ENCODE results near the gene NENF. TPM values are rescaled to one million over a fixed set of nuclear protein-coding genes. Genes with fewer than 3 reads are reported as not detected.
A peak's percentile ranks its signal among the peaks of the same experiment; 100 is the strongest.

The NENF gene
- total and polyA plus RNA-seq, 10 of the 15 experiments (the other 5 are each of a cell fraction or from before 2014, with no cell fraction given), result 5.1 to 83.4 (median 42.7) TPM

- peak; percentile 23 for FAIRE-seq
- no peak overlapping the region for H3K4me2 ChIP-seq (ENCODE audit: control insufficient read depth, insufficient read depth)
- no TSS peak for BruUV-seq (replicated peaks)
Measured at GRCh38 chr1:212482006-212482636, 49.4 kb downstream of the NENF start.

More at GRCh38 chr1:212482006-212482636, 49.4 kb downstream of the NENF start:
- Histone ChIP-seq H3K9ac (ENCODE audit: control insufficient read depth, insufficient read depth, low read length) (no peak overlapping the region), H3K36me3 (ENCODE audit: control insufficient read depth in 2 of 2, insufficient read depth in 2 of 2, low read length in 1 of 2) (no peaks in the 10 kb centered on the region), H3K4me3 (no peak overlapping the region), H3K4me1 (ENCODE audit: control insufficient read depth, insufficient read depth, low read length) (0 out of 2 replicates have a peak, but pooled peaks cover 3% of the 10 kb centered on the region), H4K20me1 (ENCODE audit: control insufficient read depth, insufficient read depth) (no peaks in the 10 kb centered on the region), H3K27ac (ENCODE audit: control insufficient read depth, insufficient read depth) (no peak overlapping the region), H3K27me3 (replicated peaks in 1 of 2; ENCODE audit: control insufficient read depth in 2 of 2, insufficient read depth in 2 of 2, low read length in 1 of 2) (no peaks in the 10 kb centered on the region), H2AFZ (ENCODE audit: control insufficient read depth, low read depth, low read length) (no peak overlapping the region), H3K9me3 (replicated peaks; ENCODE audit: control insufficient read depth, insufficient read depth, low read length) (no peaks in the 10 kb centered on the region), H3K79me2 (ENCODE audit: control insufficient read depth, insufficient read depth, low read length) (no peaks in the 10 kb centered on the region)
- ChIA-PET POLR2A (interaction anchor here (0.6 to 0.9 kb wide), 3 partner anchors 8 to 1428 kb away, joined by 3 to 6 read pairs (median 4); no protein-coding TSS in a partner anchor), SMC1A (ENCODE audit: uncharacterized antibody, unreplicated experiment) (interaction anchor here (1.1 to 5.8 kb wide), 4 partner anchors 8 to 183 kb away, joined by 4 to 42 read pairs (median 6); no protein-coding TSS in a partner anchor), RAD21 (ENCODE audit: unreplicated experiment) (interaction anchor here (1.1 to 5.8 kb wide), 3 partner anchors 26 to 271 kb away, joined by 3 to 39 read pairs (median 4); no protein-coding TSS in a partner anchor), CTCF (interaction anchor here (0.7 to 6.3 kb wide), 9 partner anchors 24 to 196 kb away, joined by 3 to 82 read pairs (median 4); no protein-coding TSS in a partner anchor)
- DNase-seq (ENCODE audit: low read depth, low spot score) (no peak), ATAC-seq (no peak)
- WGBS (ENCODE audit: insufficient coverage, insufficient replicate concordance, low lambda C conversion rate, missing lambda C conversion rate), result 34% methylated on average over 3 of the region's 3 CpGs
- in situ Hi-C loops (cut with MboI), result no loop called here
- intact Hi-C loops (cut with micrococcal nuclease; ENCODE audit: unreplicated experiment), result no loop called here
- TF ChIP-seq ZSCAN29 (IDR thresholded peaks at IDR 0.05) (no peak), SUPT20H (IDR thresholded peaks at IDR 0.05; ENCODE audit: borderline replicate concordance, control insufficient read depth, low read depth, low read length) (no peak), MYB (IDR thresholded peaks at IDR 0.05; ENCODE audit: borderline replicate concordance, low read depth, low read length) (no peak), CEBPZ (IDR thresholded peaks at IDR 0.05; ENCODE audit: low read depth, low read length) (no peak), HCFC1 (IDR thresholded peaks at IDR 0.05; ENCODE audit: low read length) (no peak), SIX5 (IDR thresholded peaks at IDR 0.05; ENCODE audit: low read depth, low read length, severe bottlenecking) (no peak), POU2F2 (IDR thresholded peaks at IDR 0.05; ENCODE audit: borderline replicate concordance, low read depth, low read length) (no peak), MEF2A (IDR thresholded peaks at IDR 0.05; ENCODE audit: insufficient read depth, low read depth, low read length) (no peak), DPF2 (IDR thresholded peaks at IDR 0.05) (no peak), NR2C2 (IDR thresholded peaks at IDR 0.05; ENCODE audit: borderline replicate concordance, control insufficient read depth, insufficient read length, low read depth) (no peak), CHD4 (IDR thresholded peaks at IDR 0.05) (no peak), ATF7 (IDR thresholded peaks at IDR 0.05; ENCODE audit: low read depth) (no peak), MAX (IDR thresholded peaks at IDR 0.05; ENCODE audit: low read depth, low read length) (no peak), RCOR1 (conservative IDR thresholded peaks at IDR 0.05; ENCODE audit: low read depth, low read length) (no peak), ATF3 (IDR thresholded peaks at IDR 0.05; ENCODE audit: borderline replicate concordance, extremely low read depth, low read depth, low read length) (no peak)

All from GM12878 (cell line).